RWPE1 (cell line): Measurements from ENCODE around the gene MOK.
A peak's percentile ranks its signal among the peaks of the same experiment; 100 is the strongest.

Experiments
- CTCF ChIA-PET: fragments of 350-600 bp; sonication (Branson Sonifier 250); formaldehyde crosslinking; extraction: SDS; loops from one replicate; lab custom pipeline; 2021; lab: Yijun Ruan, JAX
- POLR2A ChIA-PET: fragments of 400-600 bp; formaldehyde crosslinking; extraction: SDS; loops from one replicate; lab custom pipeline; 2020; ENCODE audit warnings: antibody characterized with exemption; ENCODE audit not compliant: low non-redundant PET; lab: Yijun Ruan, JAX
- DNase-seq: peaks from one replicate; pipeline ENCODE4 v3.0.0; 2012; ENCODE audit warnings: low spot score
- H3K27ac ChIP-seq: fragments of 450-650 bp; 2 replicates; pipeline ENCODE4 v1.5.1; 2017
- CTCF ChIP-seq: fragments of 450-650 bp; conservative IDR thresholded peaks from 2 replicates; pipeline ENCODE4 v1.5.1; 2017; ENCODE audit warnings: low read depth, mild to moderate bottlenecking

The MOK gene

GRCh38 chr14:102264355-102264754 lies 40.6 kb downstream of the MOK start:
- POLR2A ChIA-PET = no interaction called here
- no peak for DNase-seq
- CTCF ChIA-PET = no interaction called here
- no peak for TF ChIP-seq CTCF
- peak overlapping the region; percentile 86 for H3K27ac ChIP-seq

GRCh38 chr14:102262929-102263462 lies 42.0 kb downstream of the MOK start:
- peak overlapping the region; percentile 86 for H3K27ac ChIP-seq
- ChIA-PET CTCF (interaction anchor here (1.0 to 1.3 kb wide), 3 partner anchors 24 to 120 kb away, joined by 3 to 7 read pairs (median 3); no protein-coding TSS in a partner anchor), POLR2A (no interaction called here)
- no peak for TF ChIP-seq CTCF
- DNase-seq = peak; percentile 83

GRCh38 chr14:102258136-102258535 lies 46.8 kb downstream of the MOK start:
- POLR2A ChIA-PET = no interaction called here

GRCh38 chr14:102256716-102257115 lies 48.2 kb downstream of the MOK start:
- ChIA-PET CTCF (interaction anchor here (0.6 kb wide), 1 partner anchor 93 kb away, joined by 3 read pairs; no protein-coding TSS in a partner anchor), POLR2A (no interaction called here)
- no peak for DNase-seq
- H3K27ac ChIP-seq = peak overlapping the region; percentile 27
- TF ChIP-seq CTCF = no peak

More at GRCh38 chr14:102258136-102258535, 46.8 kb downstream of the MOK start:
- DNase-seq = no peak
- H3K27ac ChIP-seq = no peak overlapping the region
- no peak for TF ChIP-seq CTCF
- CTCF ChIA-PET = no interaction called here

GRCh38 chr14:102255401-102256190 lies 49.4 kb downstream of the MOK start:
- DNase-seq = peak; percentile 13
- H3K27ac ChIP-seq = peak overlapping the region; percentile 66
- ChIA-PET POLR2A (interaction anchor here (0.5 kb wide), 1 partner anchor 169 kb away, joined by 3 read pairs; no protein-coding TSS in a partner anchor), CTCF (interaction anchor here (0.7 kb wide), 1 partner anchor 1448 kb away, joined by 4 read pairs; no protein-coding TSS in a partner anchor)
- TF ChIP-seq CTCF = no peak

GRCh38 chr14:102252834-102253801 lies 51.8 kb downstream of the MOK start:
- no peak for DNase-seq
- TF ChIP-seq CTCF = no peak
- no peak overlapping the region for H3K27ac ChIP-seq
- ChIA-PET POLR2A (no interaction called here), CTCF (no interaction called here)
